SK-MEL-5 (cell line): ENCODE results near the gene WNT8B. TPM values are rescaled to one million over a fixed set of nuclear protein-coding genes. Genes with fewer than 3 reads are reported as not detected.

Experiments used
- DNase-seq: peaks from one replicate; pipeline ENCODE4 v3.0.0-alpha.2; 2016; ENCODE audit warnings: low read depth, low spot score
- in situ Hi-C: cut with HindIII; loops from 2 replicates; pipeline ENCODE4 v1.10.0; 2016; ENCODE audit warnings: low sequenced_read_pairs, high pct_unique_total_duplicates, low pct_unique_long_range_greater_than_20kb
- total RNA-seq: library from RNA; depleted of rRNA; stranded (reverse); fragments of >200 nt; shearing (Covaris generic); gene quantifications from 2 replicates; pipeline ENCODE4 v1.2.3, GENCODE V29; 2014

WNT8B gene
- total RNA-seq, 1 experiment from 2014 or later, result not detected

DNA sequence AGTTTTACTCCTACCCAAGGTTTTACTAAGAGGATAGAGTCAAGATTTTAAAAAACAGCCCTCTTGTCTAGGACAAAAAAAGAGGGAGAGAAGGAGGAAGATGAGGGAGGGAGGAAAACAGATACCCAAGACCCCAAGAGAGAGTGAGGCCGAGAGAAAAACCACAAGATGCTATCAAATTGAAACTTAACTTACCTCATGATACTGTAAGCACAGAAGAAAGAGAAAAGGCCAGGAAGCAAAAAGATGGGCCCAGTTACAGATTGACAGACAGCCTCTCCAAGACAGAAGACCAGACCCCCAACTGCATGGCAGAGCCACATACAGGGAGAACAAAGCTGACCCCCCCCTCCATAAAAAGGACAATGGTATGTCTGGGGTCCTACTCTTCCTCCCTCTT, 45.5 kb downstream of the WNT8B start:
- no peak for DNase-seq
- in situ Hi-C loops, result no loop called here

DNA sequence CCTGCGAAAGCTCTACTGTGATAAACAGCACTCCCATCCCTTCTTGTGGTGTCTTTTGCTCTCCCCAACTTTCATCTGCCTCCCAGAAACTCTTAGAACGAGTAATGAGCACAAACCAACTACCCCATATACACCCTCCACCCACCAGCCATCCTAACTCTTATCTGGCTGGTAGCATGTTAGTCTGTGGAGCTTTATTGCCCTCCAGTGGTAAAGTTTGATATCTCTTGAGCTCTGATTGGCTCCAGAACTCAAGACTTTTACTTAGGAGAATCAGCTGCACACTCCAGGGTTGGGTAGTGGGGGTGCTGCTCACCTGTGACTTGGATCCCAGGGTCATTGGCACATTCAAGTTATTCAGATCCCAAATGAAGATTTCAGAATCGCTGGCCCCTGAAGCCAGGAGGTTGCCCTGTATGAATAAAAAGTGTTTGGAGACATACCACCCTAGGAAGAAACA, 45.9 kb downstream of the WNT8B start:
- DNase-seq, result peak; percentile 79
- in situ Hi-C loops, result no loop called here

DNA sequence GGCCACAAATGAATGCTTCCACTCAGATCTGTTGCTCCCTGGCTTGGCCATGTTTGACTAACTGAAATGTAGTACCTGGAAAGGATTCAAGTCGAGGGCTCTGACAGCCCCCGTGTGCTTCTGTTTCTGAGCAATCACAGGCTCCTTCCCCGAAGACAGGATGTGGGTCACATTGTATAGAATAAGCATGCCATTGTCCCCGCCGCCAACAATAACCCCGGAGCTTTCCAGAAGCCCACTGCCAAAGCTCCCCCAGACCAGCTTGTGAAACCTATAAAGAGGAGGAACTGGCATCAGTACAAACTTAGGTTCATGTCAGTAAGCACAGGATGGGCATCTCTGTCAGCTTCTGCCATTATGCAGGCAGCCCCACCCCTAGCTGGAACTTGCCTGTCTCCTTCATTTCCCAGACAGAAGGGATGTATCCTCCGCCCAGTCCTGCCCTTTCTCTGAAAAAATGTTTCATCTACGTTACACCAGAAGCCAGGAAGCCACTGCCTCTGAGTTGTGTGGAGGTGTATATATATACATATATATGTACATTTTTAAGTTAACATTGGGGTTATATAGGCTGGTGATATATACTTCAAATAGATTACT, 46.5 kb downstream of the WNT8B start:
- in situ Hi-C loops, result no loop called here
- DNase-seq, result peak; percentile 21

DNA sequence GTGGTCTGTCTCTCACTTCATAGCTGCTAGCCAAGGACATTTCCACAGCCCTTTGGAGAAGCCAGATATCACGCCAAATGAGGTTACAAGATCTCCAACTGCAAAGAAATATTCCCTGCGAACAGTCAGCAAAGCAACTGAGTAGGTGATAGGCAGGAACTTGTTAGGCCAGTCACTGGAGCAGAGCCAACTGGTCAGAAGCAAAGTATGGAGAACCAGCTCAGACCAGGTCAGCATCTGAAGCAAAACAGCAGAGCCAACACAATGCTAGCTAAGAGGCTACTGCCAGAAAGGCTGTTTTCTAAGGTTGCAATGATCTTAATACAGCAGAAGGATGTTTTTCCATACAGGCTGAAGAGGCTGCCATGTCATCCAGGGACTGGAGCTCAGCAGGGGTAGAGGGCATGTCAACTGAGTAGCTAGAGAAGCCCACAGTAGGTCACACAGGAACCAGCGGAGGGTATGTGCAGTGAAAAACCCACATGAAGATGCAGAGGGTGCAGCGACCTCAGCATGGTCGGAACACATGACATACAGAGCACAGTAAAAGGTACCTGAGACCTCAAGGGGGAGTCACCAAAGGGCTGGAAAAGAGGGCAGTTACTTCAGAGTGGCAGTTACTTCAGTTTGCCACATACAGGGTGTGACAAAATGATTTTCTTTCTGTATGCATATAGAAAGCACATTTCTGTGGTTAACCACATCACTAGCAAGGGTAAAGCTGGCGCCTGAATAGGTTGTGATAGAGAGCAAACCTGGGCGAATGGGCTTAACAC, 47.9 kb downstream of the WNT8B start:
- in situ Hi-C loops, result no loop called here
- DNase-seq, result no peak

DNA sequence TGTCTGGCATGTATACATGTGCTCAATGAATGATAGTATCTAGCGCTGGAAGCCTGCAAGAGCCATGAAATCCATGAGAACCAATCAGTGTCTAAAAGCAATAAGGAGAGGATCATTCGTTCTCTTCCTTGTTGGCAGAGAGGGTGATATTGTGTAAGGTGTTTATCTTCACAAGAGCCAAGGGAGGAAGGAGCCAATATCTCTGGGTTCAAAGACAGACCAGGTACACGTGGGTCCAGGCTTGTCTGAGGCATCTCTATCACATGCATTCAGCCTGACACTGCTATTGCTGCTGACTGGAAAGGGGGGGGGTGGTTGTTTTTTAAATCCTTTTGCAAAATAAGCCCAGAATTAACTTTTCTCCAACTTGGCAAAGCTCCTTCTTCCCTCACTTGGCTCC, 52.8 kb downstream of the WNT8B start:
- in situ Hi-C loops, result no loop called here
- DNase-seq, result no peak

DNA sequence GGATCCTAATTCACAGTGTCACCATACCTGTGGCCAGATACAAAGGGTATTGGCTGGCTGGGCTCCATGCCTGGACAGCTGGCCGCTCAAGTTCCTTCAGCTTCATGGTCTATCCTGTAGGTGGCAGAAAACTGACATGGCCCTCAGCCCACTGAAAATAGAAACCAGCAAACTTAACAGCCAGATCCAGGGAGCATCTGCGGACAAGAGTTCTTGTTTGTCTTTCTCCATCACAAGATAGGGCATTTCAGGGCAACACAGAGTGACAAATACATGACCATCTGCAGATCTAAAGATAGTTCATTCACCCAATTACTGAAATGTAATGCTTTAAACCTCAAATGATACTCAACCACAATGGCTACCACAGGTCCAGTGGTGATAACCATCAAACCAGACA, 54.0 kb downstream of the WNT8B start:
- in situ Hi-C loops, result no loop called here
- peak; percentile 56 for DNase-seq

DNA sequence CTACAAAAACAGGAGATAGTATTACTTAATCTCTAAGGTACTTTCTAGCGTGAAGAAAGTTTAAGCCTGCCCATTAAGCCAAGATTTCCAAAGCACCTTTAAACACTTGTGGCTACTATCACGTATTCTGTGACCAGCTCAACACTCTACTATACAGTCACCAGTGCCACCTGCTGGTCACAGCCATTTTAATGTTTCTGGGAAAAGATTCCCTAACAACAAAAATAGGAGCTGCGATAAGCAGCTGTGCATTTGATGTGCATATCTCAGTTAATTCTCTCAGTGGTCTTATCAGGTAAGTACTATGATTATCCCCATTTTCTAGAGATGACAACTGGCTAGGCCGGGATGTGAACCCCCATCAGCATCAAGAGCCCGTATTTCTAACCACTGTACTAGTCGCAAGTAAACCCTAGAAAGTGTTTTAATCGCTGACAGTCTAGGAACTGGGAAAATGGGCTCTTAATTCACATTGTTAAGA, 56.0 kb downstream of the WNT8B start:
- in situ Hi-C loops, result no loop called here
- DNase-seq, result peak; percentile 66

DNA sequence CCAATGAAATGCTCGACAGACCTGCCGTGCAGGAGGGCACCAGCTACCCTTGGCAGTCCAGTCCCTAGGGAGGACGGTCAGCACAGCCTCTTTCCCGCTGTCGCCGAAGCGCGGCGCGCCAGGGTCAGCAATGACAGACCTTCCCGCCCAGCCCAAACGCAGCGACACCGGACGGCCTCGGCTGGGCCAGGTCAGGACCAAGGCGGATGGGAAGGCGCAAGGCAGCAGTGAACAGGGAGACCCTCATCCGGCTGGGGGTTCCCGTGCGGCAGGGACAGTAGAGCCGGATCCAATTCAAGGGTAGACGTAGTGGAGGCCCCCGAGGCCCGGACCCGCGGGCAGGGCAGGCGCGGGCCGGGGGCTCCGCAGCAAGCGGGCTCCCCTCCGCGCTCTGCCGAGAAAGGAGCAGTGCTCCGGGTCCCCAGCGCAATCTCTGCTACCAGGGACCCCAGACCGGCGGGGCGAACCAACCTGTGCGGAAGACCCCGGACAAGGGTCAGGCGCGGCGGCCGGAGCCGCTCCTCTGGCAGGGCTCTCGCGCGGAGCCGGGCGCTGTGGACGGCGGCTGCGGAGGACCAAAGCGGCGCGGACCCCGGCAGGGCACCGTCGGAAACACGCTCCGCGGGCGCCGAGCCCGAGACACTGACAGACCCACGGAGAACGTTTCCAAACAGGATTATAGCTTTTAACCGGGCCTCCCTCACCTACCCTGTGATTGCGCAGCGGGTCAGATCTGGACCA, 56.7 kb downstream of the WNT8B start, which contains the start of gene SEC31B:
Gene SEC31B (minus strand): TSS at position 551 of the 741 bp plus-strand sequence. CDS start 2,909 bp downstream, outside the sequence.
- in situ Hi-C loops, result no loop called here
- no peak for DNase-seq

DNA sequence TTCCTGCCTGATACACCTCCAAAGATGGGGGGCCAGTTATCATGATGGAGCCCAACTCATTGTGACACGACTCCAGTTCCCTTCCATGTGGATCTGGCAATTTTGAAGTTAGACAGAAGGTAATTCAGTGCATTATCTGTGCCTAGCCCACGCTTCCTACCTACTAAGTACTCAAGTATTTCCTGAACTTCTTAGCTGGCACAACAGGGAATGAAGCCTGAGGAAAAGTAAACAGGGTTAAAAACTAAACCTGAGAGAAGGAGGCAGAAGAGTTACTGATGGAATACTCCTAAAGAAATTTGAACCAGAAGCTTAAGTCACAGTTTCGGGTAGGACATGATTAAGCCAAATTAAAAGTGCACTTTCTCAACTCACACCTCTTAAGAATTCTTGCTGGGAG, 58.0 kb downstream of the WNT8B start:
- in situ Hi-C loops, result no loop called here
- no peak for DNase-seq

DNA sequence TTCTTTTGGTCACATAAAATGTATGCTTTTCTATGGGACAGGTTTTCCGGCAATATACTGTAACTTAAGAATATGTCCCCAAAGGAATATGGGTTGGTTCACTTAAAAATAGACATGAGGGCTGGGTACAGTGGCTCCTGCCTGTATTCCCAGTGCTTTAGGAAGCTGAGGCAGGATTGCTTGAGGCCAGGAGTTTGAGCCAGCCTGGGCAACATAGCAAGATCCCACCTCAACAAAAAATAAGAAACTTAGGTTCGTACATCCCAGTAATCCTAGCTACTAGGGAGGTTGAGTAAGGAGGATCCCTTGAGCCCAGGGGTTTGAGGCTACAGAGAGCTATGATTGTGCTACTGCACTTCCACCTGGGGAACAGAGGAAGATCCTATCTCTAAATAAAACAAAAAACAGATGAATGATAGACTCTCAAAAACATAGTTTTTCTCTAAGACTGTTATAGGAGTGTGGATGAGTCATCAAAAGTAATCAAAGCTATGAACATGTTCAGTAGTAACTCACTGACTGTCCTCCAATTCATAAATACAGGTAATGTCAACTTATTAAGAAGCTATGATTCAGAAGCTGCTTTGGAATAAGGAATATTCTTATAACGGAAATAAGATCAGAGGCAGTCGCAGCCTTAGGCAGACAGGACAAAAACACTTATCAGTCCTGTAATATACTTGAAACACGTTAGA, 59.4 kb downstream of the WNT8B start:
- no peak for DNase-seq
- in situ Hi-C loops, result no loop called here

DNA sequence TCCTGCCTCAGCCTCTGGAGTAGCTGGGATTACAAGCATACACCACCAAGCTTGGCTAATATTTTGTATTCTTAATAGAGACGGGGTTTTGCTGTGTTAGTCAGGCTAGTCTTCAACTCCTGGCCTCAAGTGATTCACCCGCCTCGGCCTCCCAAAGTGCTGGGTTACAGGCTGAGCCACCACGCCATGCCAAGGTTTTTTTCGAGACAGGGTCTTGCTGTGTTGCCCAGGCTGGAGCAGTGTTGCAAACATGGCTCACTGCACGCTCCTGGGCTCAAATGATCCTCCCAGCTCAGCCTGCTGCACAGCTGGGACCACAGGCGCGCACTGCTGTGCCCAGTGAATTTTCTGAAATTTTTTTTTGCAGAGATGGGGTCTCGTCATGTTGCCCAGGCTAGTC, 60.1 kb downstream of the WNT8B start:
- DNase-seq, result no peak
- in situ Hi-C loops, result no loop called here

DNA sequence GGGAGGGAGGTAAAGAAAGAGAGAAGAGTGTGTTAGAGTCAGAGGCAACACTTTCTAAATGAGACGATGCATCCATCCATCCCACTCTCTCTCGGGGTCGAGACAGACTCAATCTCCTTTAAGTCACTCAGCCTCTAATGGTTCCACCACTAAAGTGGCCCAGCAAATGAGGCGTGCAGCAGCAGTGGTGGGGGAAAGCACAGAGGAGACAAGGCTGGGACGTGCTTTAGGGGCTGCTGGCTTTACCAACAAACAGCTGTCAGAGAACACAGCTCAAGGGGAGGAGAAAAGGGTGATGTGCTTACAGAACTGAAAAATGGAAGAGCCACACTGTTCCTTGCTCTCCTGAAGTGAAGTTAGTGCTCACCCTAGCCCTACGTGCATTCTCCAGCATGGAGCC, 61.4 kb downstream of the WNT8B start:
- in situ Hi-C loops, result no loop called here
- no peak for DNase-seq

DNA sequence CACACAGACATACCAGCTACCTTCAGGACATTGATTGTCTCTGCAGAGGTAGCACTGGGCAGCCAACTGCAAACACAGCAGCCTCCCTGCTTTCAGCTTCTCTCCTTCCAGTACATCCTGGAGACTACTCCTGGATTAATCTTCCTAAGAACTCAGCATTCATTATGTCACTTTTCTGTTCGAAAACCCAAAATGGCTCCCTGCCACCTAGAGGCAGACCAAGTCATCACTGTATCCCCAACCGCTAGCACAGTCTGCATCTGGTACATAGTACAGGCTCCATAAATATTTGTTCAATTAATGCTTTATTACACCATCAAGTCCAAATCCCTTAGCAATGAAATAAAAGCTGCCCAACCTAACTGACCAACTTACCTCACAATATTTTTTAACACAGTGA, 61.8 kb downstream of the WNT8B start:
- in situ Hi-C loops, result no loop called here
- no peak for DNase-seq

DNA sequence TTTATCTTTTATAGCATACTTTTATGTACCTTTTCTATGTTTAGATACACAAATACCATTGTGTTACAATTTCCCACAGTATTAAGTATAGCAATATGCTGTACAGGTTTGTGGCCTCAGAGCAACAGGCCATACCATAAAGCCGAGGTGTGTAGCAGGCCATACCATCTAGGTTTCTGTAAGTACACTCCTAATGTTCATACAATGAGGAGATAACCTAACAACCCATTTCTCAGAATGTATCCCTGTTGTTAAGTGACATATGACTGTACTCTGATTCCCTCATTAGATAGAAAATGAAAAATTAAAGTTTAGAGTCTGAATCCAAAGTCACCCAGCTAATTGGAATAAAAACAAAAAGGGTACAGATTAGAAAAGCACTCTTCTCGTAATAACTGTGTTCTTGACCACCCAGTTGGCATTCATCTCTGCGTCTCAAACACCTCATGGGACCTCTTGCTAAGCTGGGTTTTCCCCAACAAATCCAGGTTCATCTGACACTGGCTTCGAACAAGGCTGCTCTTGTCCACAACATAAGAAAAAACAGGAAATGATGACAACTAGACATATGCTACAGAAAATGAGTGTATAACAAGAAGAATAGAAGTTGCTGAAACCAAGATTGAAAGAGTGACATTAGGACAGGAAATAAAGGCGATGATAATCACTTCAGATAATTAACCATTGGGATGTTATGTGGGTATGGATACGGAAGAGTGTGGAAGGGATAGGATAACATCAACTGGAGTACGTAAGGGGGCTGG, 65.5 kb downstream of the WNT8B start:
- in situ Hi-C loops, result no loop called here
- peak; percentile 63 for DNase-seq

DNA sequence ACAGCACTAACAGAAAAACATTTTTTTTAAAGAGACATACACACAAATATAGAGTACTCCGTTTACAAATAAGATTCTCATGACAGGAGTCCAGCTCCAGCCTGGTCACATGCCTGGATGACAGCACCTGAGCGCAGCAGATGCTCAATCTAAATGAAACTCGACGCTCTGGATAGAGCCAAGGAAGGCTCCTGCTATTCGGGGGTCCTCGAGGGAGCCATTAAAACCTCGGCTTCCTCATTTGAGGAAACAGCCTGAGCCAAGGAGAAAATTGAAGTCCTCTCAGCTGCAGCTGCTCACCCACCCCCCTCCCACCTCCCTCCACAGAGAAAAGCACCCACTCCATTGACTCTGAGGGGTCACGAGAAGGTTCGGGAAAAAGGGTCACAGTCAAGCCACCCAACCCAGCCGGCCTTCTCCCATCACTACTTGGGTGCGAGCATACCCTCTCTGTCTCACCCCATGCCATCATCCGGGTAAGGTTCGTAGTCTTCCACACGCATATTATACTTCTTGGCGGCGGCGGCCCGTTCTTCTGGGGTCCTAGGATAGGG, 66.2 kb downstream of the WNT8B start:
- in situ Hi-C loops, result no loop called here

DNA sequence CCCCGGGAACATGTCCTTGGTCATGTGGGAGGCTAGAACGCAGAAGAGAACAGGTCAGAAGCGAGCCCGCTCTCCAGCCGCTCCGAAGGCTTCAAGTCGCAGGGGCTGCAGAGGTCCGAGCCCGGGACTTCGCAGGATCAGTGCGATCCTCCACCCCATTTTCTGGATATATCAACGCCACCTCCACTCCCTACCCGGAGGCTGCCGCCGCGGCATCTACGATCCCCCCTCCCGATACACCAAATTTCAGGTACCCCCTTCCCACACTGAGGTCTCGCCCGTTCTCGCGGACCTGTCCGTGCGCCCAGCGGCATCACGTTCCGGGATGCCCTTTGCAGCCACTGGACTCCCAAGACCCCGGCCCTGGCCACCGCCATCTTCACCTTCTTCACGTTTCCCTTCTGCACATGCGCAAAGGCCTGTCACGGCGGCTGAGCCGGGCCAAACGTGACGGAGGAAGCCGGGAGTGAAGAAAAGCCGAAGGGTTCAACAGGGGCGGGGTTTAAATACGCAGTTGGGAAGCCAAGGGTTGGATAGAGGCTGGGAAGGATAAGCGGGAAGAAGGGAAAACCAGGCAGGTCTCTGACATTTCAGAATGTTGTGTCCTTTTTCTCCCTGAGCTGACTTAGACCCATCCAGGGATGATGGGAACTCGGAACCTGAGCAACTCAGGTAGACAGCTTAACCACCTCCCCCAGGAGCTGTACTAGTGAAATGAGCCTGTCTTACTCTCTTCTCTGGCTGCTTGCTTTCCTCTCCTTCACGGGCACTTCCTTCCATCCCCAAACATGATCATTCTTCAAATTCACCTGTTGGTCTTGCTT, 66.9 kb downstream of the WNT8B start, which contains the start of gene NDUFB8:
Gene NDUFB8 (minus strand): TSS at position 397 of the 824 bp plus-strand sequence. CDS start 20 bp downstream, at position 377.
- peak; percentile 84 for DNase-seq

More for the DNA sequence above, 66.2 kb downstream of the WNT8B start:
- no peak for DNase-seq

More for the DNA sequence above, 66.9 kb downstream of the WNT8B start, which contains the start of gene NDUFB8:
- in situ Hi-C loops, result no loop called here
